Cardiac septum (tissue), 1 donor: ENCODE results near the gene YY2. TPM values are rescaled to one million over a fixed set of nuclear protein-coding genes. Genes with fewer than 3 reads are reported as not detected.
"Not testable (repeated sequence)": the region's sequence is repeated elsewhere in the genome, so short reads cannot be mapped to it uniquely, and the experiment has no call there.

Experiments
- DNase-seq: peaks from one replicate; pipeline ENCODE4 v3.0.0-alpha.2; 2020; ENCODE audit warnings: low spot score
- intact Hi-C: fragments of 100-400 bp; cut with DNase I; formaldehyde crosslinking; loops from one replicate; pipeline ENCODE4 v1.14.0; 2022
- long read RNA-seq: library from polyadenylated mRNA; unstranded; transcript quantifications from one replicate; pipeline ENCODE4 v2.0.0, GENCODE V29; 2021
- total RNA-seq: library from RNA; stranded (reverse); fragmentation: NEBNext Ultra II Directional; extraction: Animal tissue kit (Norgen Biotek cat#: 25700); gene quantifications from one replicate; pipeline ENCODE4 v1.2.1, GENCODE V29; 2021
- donor health status: DM: no; HTN: no; CAD: no.

The YY2 gene
- 0.97 TPM for total RNA-seq
- long read RNA-seq, result 0 reads

- intact Hi-C loops, result no loop called here
- no peak for DNase-seq
Measured at GRCh38 chrX:21855937-21856415, at the start of gene YY2. YY2 (plus strand) TSS chrX:21855987; CDS start chrX:21856485, 498 bp downstream.

- no peak for DNase-seq
- intact Hi-C loops, result no loop called here
Measured at GRCh38 chrX:21806691-21807090, 49.1 kb upstream of the YY2 start.

GRCh38 chrX:21811832-21812231 lies 44.0 kb upstream of the YY2 start:
- intact Hi-C loops, result no loop called here
- no peak for DNase-seq

GRCh38 chrX:21812628-21813027 lies 43.2 kb upstream of the YY2 start:
- intact Hi-C loops, result no loop called here
- DNase-seq, result no peak

- intact Hi-C loops, result no loop called here
- DNase-seq, result no peak
Measured at GRCh38 chrX:21813612-21814368, 42.0 kb upstream of the YY2 start.

GRCh38 chrX:21816136-21816535 lies 39.7 kb upstream of the YY2 start:
- intact Hi-C loops, result no loop called here
- no peak for DNase-seq

GRCh38 chrX:21820170-21820569 lies 35.6 kb upstream of the YY2 start:
- intact Hi-C loops, DNase-seq: not testable (repeated sequence)

- intact Hi-C loops, result no loop called here
- DNase-seq, result no peak
Measured at GRCh38 chrX:21821875-21822274, 33.9 kb upstream of the YY2 start.

GRCh38 chrX:21831496-21831895 lies 24.3 kb upstream of the YY2 start:
- intact Hi-C loops, result no loop called here
- no peak for DNase-seq

- intact Hi-C loops, result no loop called here
- no peak for DNase-seq
Measured at GRCh38 chrX:21837056-21837455, 18.7 kb upstream of the YY2 start.

- intact Hi-C loops, result no loop called here
- DNase-seq, result no peak
Measured at GRCh38 chrX:21838937-21839333, 16.9 kb upstream of the YY2 start.

- intact Hi-C loops, result loop anchor here (10.0 kb wide), 1 partner anchor 135 kb away; no protein-coding TSS in a partner anchor
Measured at GRCh38 chrX:21839334-21840192, 16.2 kb upstream of the YY2 start, which contains the start of gene MBTPS2. MBTPS2 (plus strand) TSS chrX:21839617; CDS start chrX:21839735, 118 bp downstream.

GRCh38 chrX:21840193-21840545 lies 15.6 kb upstream of the YY2 start:
- no peak for DNase-seq
- intact Hi-C loops, result loop anchor here (10.0 kb wide), 1 partner anchor 135 kb away; no protein-coding TSS in a partner anchor

More at GRCh38 chrX:21839334-21840192, 16.2 kb upstream of the YY2 start, which contains the start of gene MBTPS2:
- peak; percentile 89 for DNase-seq

- intact Hi-C loops, result loop anchor here (10.0 kb wide), 1 partner anchor 132 kb away; no protein-coding TSS in a partner anchor
- DNase-seq, result no peak
Measured at GRCh38 chrX:21843179-21843578, 12.6 kb upstream of the YY2 start.

- no peak for DNase-seq
- intact Hi-C loops, result loop anchor here (10.0 kb wide), 1 partner anchor 130 kb away; no protein-coding TSS in a partner anchor
Measured at GRCh38 chrX:21845096-21845495, 10.7 kb upstream of the YY2 start.

- intact Hi-C loops, result loop anchor here (10.0 kb wide), 1 partner anchor 127 kb away; no protein-coding TSS in a partner anchor
- no peak for DNase-seq
Measured at GRCh38 chrX:21847342-21847741, 8.4 kb upstream of the YY2 start.

- intact Hi-C loops, result no loop called here
- DNase-seq, result no peak
Measured at GRCh38 chrX:21853578-21853977, 2.2 kb upstream of the YY2 start.

- intact Hi-C loops, result no loop called here
- DNase-seq, result no peak
Measured at GRCh38 chrX:21856504-21856903, 717 bp downstream of the YY2 start.

- intact Hi-C loops, result no loop called here
- DNase-seq, result no peak
Measured at GRCh38 chrX:21863241-21863640, 7.5 kb downstream of the YY2 start.

- intact Hi-C loops, result no loop called here
- no peak for DNase-seq
Measured at GRCh38 chrX:21865436-21865835, 9.6 kb downstream of the YY2 start.
